Keratinocyte (primary cell): ENCODE measurements around the gene DDX6. TPM values are rescaled to one million over a fixed set of nuclear protein-coding genes. Genes with fewer than 3 reads are reported as not detected.

ENCODE experiments used
- DNase-seq: peaks from one replicate; pipeline ENCODE4 v3.0.0-alpha.2; 2011; ENCODE audit warnings: low read depth, missing footprints, low spot score
- FAIRE-seq: peaks from 2 replicates; lab custom pipeline; 2011; peaks lifted over from hg19 to GRCh38; lab: Jason Lieb, UNC
- H2AFZ ChIP-seq: 2 replicates; pipeline ENCODE4 v1.6.0; 2012; ENCODE audit warnings: low read length, control low read depth, inconsistent platforms; ENCODE audit not compliant: control insufficient read depth
- H3K27ac ChIP-seq: 2 replicates; pipeline ENCODE4 v1.5.1; 2011; ENCODE audit warnings: low read length; ENCODE audit not compliant: control insufficient read depth, insufficient read depth
- H3K27me3 ChIP-seq: 3 replicates; pipeline ENCODE4 v1.6.0; 2011; ENCODE audit warnings: low read length; ENCODE audit not compliant: control insufficient read depth, insufficient read depth; ENCODE audit errors: extremely low read depth
- H3K36me3 ChIP-seq, 2 experiments: 2 replicates in 1 of 2; 3 replicates in 1 of 2; pipeline ENCODE4 v1.5.1; 2011; ENCODE audit warnings: low read length in 2 of 2, mild to moderate bottlenecking in 1 of 2; ENCODE audit not compliant: control insufficient read depth in 2 of 2, insufficient read depth in 2 of 2; ENCODE audit errors: extremely low read depth in 1 of 2
- H3K4me1 ChIP-seq: 3 replicates; pipeline ENCODE4 v1.5.1; 2011; ENCODE audit warnings: low read length; ENCODE audit not compliant: control insufficient read depth, insufficient read depth; ENCODE audit errors: extremely low read depth
- H3K4me2 ChIP-seq: 3 replicates; pipeline ENCODE4 v1.6.0; 2011; ENCODE audit warnings: low read depth, low read length; ENCODE audit not compliant: control insufficient read depth, insufficient read depth; ENCODE audit errors: extremely low read depth
- H3K4me3 ChIP-seq, 3 experiments: fragments of 200-600 bp in 1 of 3; sonication (generic) in 1 of 3; 2 replicates in 2 of 3; 3 replicates in 1 of 3; pipeline ENCODE4 v1.5.1; 2011 to 2016; ENCODE audit warnings: low read length in 3 of 3, mild to moderate bottlenecking in 3 of 3, control low read depth in 2 of 3, inconsistent platforms in 1 of 3, low read depth in 1 of 3, mixed read lengths in 1 of 3, mixed run types in 1 of 3, moderate library complexity in 1 of 3; ENCODE audit not compliant: control insufficient read depth in 2 of 3, insufficient read depth in 2 of 3; ENCODE audit errors: extremely low read depth in 1 of 3
- H3K79me2 ChIP-seq: 2 replicates; pipeline ENCODE4 v1.6.0; 2012; ENCODE audit warnings: low read length; ENCODE audit not compliant: control insufficient read depth, insufficient read depth
- H3K9ac ChIP-seq: 3 replicates; pipeline ENCODE4 v1.6.0; 2011; ENCODE audit warnings: low read length; ENCODE audit not compliant: control insufficient read depth, insufficient read depth; ENCODE audit errors: extremely low read depth
- H3K9me1 ChIP-seq: 3 replicates; pipeline ENCODE4 v1.6.0; 2011; ENCODE audit warnings: low read length; ENCODE audit not compliant: control insufficient read depth, insufficient read depth; ENCODE audit errors: extremely low read depth
- H3K9me3 ChIP-seq: 2 replicates; pipeline ENCODE4 v1.5.1; 2012; ENCODE audit warnings: low read depth, low read length; ENCODE audit not compliant: control insufficient read depth
- H4K20me1 ChIP-seq: 3 replicates; pipeline ENCODE4 v1.6.0; 2011; ENCODE audit warnings: low read length; ENCODE audit not compliant: control insufficient read depth, insufficient read depth; ENCODE audit errors: extremely low read depth
- CTCF ChIP-seq, 3 experiments: IDR thresholded peaks in 1 of 3; conservative IDR thresholded peaks in 1 of 3; optimal IDR thresholded peaks in 1 of 3; 2 replicates in 2 of 3; 3 replicates in 1 of 3; pipeline versions ENCODE3 to v1.5.1; 2011; ENCODE audit warnings: low read length in 3 of 3, mild to moderate bottlenecking in 3 of 3, moderate library complexity in 2 of 3, control low read depth in 1 of 3, inconsistent platforms in 1 of 3; ENCODE audit not compliant: insufficient read depth in 2 of 3; ENCODE audit errors: extremely low read depth in 1 of 3
- EZH2 ChIP-seq: IDR thresholded peaks from one replicate; pipeline ENCODE4 v1.6.1; 2012; ENCODE audit warnings: inconsistent platforms, mild to moderate bottlenecking, low read length, moderate library complexity
- dilution Hi-C: fragments of 300-500 bp; cut with MboI; formaldehyde crosslinking; loops from one replicate; pipeline ENCODE4 v1.7.0; 2020; ENCODE audit warnings: low sequenced_read_pairs; ENCODE audit not compliant: extremely low pct_ligation_motif_present
- polyA plus RNA-seq, 5 experiments: library from polyadenylated mRNA; depleted of rRNA in 3 of 5; stranded (reverse) in 3 of 5; stranded (forward) in 1 of 5; unstranded in 1 of 5; fragments of >200 nt; gene quantifications; 1 replicate in 1 of 5; 2 replicates in 3 of 5; 3 replicates in 1 of 5; pipeline versions ENCODE4 v1.2.1 to v1.2.3, GENCODE V29; 2011 to 2012; ENCODE audit warnings: missing spikeins in 2 of 5, low read depth in 1 of 5, low replicate concordance in 1 of 5

DDX6 gene
- polyA plus RNA-seq, 1 donor (not counting 4 experiments of a cell fraction or from before 2014, with no cell fraction given), result 58.0 TPM

- no peaks in the 10 kb centered on the region for H3K9me3 ChIP-seq
- DNase-seq (no peak), FAIRE-seq (no peak)
- no peaks in the 10 kb centered on the region for H4K20me1 ChIP-seq
- H3K4me1 ChIP-seq, result peaks cover 5% of the 10 kb centered on the region
- no peaks in the 10 kb centered on the region for H3K36me3 ChIP-seq
- no peak overlapping the region for H2AFZ ChIP-seq
- dilution Hi-C loops, result no loop called here
- H3K27me3 ChIP-seq, result no peaks in the 10 kb centered on the region
- H3K9ac ChIP-seq, result no peak overlapping the region
- no peak for TF ChIP-seq CTCF (optimal IDR thresholded peaks at IDR 0.05 in 1 of 3, IDR thresholded peaks at IDR 0.05 in 1 of 3, conservative IDR thresholded peaks at IDR 0.05 in 1 of 3; ENCODE audit: extremely low read depth in 1 of 3, insufficient read depth in 2 of 3, low read length in 3 of 3)
- H3K4me3 ChIP-seq, result no peak overlapping the region
- H3K27ac ChIP-seq, result no peak overlapping the region
- no peak overlapping the region for H3K4me2 ChIP-seq
- no peaks in the 10 kb centered on the region for H3K9me1 ChIP-seq
- no peaks in the 10 kb centered on the region for H3K79me2 ChIP-seq
These were observed 46.9 kb upstream of the DDX6 start for GRCh38 chr11:118837868-118838267.

- dilution Hi-C loops, result no loop called here
These were observed 43.6 kb upstream of the DDX6 start for GRCh38 chr11:118834427-118835028.

More at GRCh38 chr11:118834427-118835028, 43.6 kb upstream of the DDX6 start:
- no peak for TF ChIP-seq CTCF (optimal IDR thresholded peaks at IDR 0.05 in 1 of 3, IDR thresholded peaks at IDR 0.05 in 1 of 3, conservative IDR thresholded peaks at IDR 0.05 in 1 of 3; ENCODE audit: extremely low read depth in 1 of 3, insufficient read depth in 2 of 3, low read length in 3 of 3)
- no peak for TF ChIP-seq EZH2
- Histone ChIP-seq H3K4me1 (no peaks in the 10 kb centered on the region), H3K27ac (no peak overlapping the region), H3K79me2 (no peaks in the 10 kb centered on the region), H3K4me2 (no peak overlapping the region), H3K9ac (no peak overlapping the region), H2AFZ (no peak overlapping the region), H3K9me3 (no peaks in the 10 kb centered on the region), H3K36me3 (no peaks in the 10 kb centered on the region), H3K4me3 (no peak overlapping the region), H3K9me1 (no peaks in the 10 kb centered on the region), H4K20me1 (no peaks in the 10 kb centered on the region), H3K27me3 (no peaks in the 10 kb centered on the region)
- DNase-seq (no peak), FAIRE-seq (no peak)
